H9 (cell line): Measurements from ENCODE around the gene EVPL. TPM values are rescaled to one million over a fixed set of nuclear protein-coding genes. Genes with fewer than 3 reads are reported as not detected.

Experiments used
- DNase-seq: peaks from one replicate; pipeline ENCODE4 v3.0.0-alpha.2; 2017
- H2AFZ ChIP-seq: one replicate; pipeline ENCODE4 v1.6.1; 2013; ENCODE audit warnings: mild to moderate bottlenecking, low read length, control low read depth, moderate library complexity
- H2AK5ac ChIP-seq: 2 replicates; pipeline ENCODE4 v1.6.1; 2013; ENCODE audit warnings: low read length, control low read depth, mixed read lengths; ENCODE audit not compliant: insufficient read length
- H2BK120ac ChIP-seq: one replicate; pipeline ENCODE4 v1.6.1; 2013; ENCODE audit warnings: low read depth, mild to moderate bottlenecking, low read length, control low read depth, inconsistent platforms; ENCODE audit not compliant: poor library complexity, severe bottlenecking
- H2BK12ac ChIP-seq: 2 replicates; pipeline ENCODE4 v1.6.1; 2013; ENCODE audit warnings: low read length, control low read depth, mixed read lengths, low read depth; ENCODE audit not compliant: insufficient read length
- H2BK15ac ChIP-seq: 2 replicates; pipeline ENCODE4 v1.6.1; 2013; ENCODE audit warnings: low read depth, low read length, control low read depth
- H2BK20ac ChIP-seq: one replicate; pipeline ENCODE4 v1.6.1; 2013; ENCODE audit warnings: low read depth, mild to moderate bottlenecking, low read length, control low read depth, inconsistent platforms; ENCODE audit not compliant: poor library complexity, severe bottlenecking
- H2BK5ac ChIP-seq: 2 replicates; pipeline ENCODE4 v1.6.1; 2013; ENCODE audit warnings: low read length, control low read depth, mixed read lengths; ENCODE audit not compliant: insufficient read length
- H3K14ac ChIP-seq: 2 replicates; pipeline ENCODE4 v1.6.1; 2013; ENCODE audit warnings: low read length, control low read depth; ENCODE audit not compliant: insufficient read depth
- H3K18ac ChIP-seq: 2 replicates; pipeline ENCODE4 v1.6.1; 2013; ENCODE audit warnings: low read depth, mild to moderate bottlenecking, mixed read lengths, low read length, control low read depth; ENCODE audit not compliant: insufficient read length
- H3K23ac ChIP-seq: 2 replicates; pipeline ENCODE4 v1.6.1; 2013; ENCODE audit warnings: low read length, control low read depth, mixed read lengths, low read depth; ENCODE audit not compliant: insufficient read length
- H3K23me2 ChIP-seq: 2 replicates; pipeline ENCODE4 v1.6.1; 2013; ENCODE audit warnings: low read depth, mild to moderate bottlenecking, mixed read lengths, low read length, control low read depth; ENCODE audit not compliant: insufficient read length, poor library complexity, severe bottlenecking
- H3K27ac ChIP-seq: 2 replicates; pipeline ENCODE4 v1.5.1; 2013; ENCODE audit warnings: low read length, control low read depth, mixed read lengths, low read depth; ENCODE audit not compliant: insufficient read length
- H3K27me3 ChIP-seq: 2 replicates; pipeline ENCODE4 v1.6.1; 2013; ENCODE audit warnings: low read length, control low read depth, inconsistent platforms; ENCODE audit not compliant: insufficient read depth
- H3K4ac ChIP-seq: 2 replicates; pipeline ENCODE4 v1.6.1; 2013; ENCODE audit warnings: low read depth, mild to moderate bottlenecking, control low read depth, inconsistent platforms, low read length, moderate library complexity
- H3K4me1 ChIP-seq: 2 replicates; pipeline ENCODE4 v1.6.1; 2013; ENCODE audit warnings: low read length, control low read depth, inconsistent platforms; ENCODE audit not compliant: insufficient read depth
- H3K4me2 ChIP-seq: 2 replicates; pipeline ENCODE4 v1.6.1; 2013; ENCODE audit warnings: low read length, control low read depth, mixed read lengths; ENCODE audit not compliant: insufficient read length, insufficient read depth
- H3K56ac ChIP-seq: 2 replicates; pipeline ENCODE4 v1.6.1; 2013; ENCODE audit warnings: low read depth, mild to moderate bottlenecking, mixed read lengths, low read length, control low read depth; ENCODE audit not compliant: insufficient read length
- H3K79me1 ChIP-seq: 2 replicates; pipeline ENCODE4 v1.6.1; 2013; ENCODE audit warnings: low read depth, mild to moderate bottlenecking, moderate library complexity, low read length, control low read depth, inconsistent platforms; ENCODE audit not compliant: insufficient read depth, poor library complexity, severe bottlenecking
- H3K79me2 ChIP-seq: 2 replicates; pipeline ENCODE4 v1.6.1; 2013; ENCODE audit warnings: low read length, control low read depth, inconsistent platforms; ENCODE audit not compliant: insufficient read depth
- H3K9ac ChIP-seq: 2 replicates; pipeline ENCODE4 v1.6.1; 2013; ENCODE audit warnings: low read length, control low read depth, mixed read lengths; ENCODE audit not compliant: insufficient read length; ENCODE audit errors: extremely low read depth
- H3K9me3 ChIP-seq: one replicate; pipeline ENCODE4 v1.6.1; 2013; ENCODE audit warnings: low read depth, low read length, inconsistent platforms; ENCODE audit not compliant: control insufficient read depth
- H3T11ph ChIP-seq: one replicate; pipeline ENCODE4 v1.6.1; 2013; ENCODE audit warnings: mild to moderate bottlenecking, low read length, control low read depth, inconsistent platforms
- H4K20me1 ChIP-seq: one replicate; pipeline ENCODE4 v1.6.1; 2013; ENCODE audit not compliant: control insufficient read depth, insufficient read length, insufficient read depth
- H4K5ac ChIP-seq: 2 replicates; pipeline ENCODE4 v1.6.1; 2013; ENCODE audit warnings: low read depth, mild to moderate bottlenecking, mixed read lengths, low read length, control low read depth; ENCODE audit not compliant: insufficient read length
- H4K8ac ChIP-seq: replicated peaks from 2 replicates; pipeline ENCODE4 v1.6.1; 2013; ENCODE audit warnings: low read length, control low read depth, mixed read lengths, low read depth; ENCODE audit not compliant: insufficient read length
- H4K91ac ChIP-seq: 2 replicates; pipeline ENCODE4 v1.6.1; 2013; ENCODE audit warnings: low read depth, mild to moderate bottlenecking, moderate library complexity, mixed read lengths, low read length, control low read depth; ENCODE audit not compliant: insufficient read length
- H3K27ac Mint-ChIP-seq, 3 experiments: 2 replicates in 2 of 3; 3 replicates in 1 of 3; pipeline ENCODE4 v1.8.0; 2020 to 2021; ENCODE audit warnings: mixed read lengths in 3 of 3, mild to moderate bottlenecking in 1 of 3, moderate library complexity in 1 of 3
- H3K27me3 Mint-ChIP-seq: 2 replicates; pipeline ENCODE4 v1.8.0; 2021; ENCODE audit warnings: low read depth, mild to moderate bottlenecking, moderate library complexity, mixed read lengths
- H3K36me3 Mint-ChIP-seq, 3 experiments: 2 replicates in 2 of 3; 3 replicates in 1 of 3; pipeline ENCODE4 v1.8.0; 2020 to 2021; ENCODE audit warnings: low read depth in 3 of 3, mixed read lengths in 3 of 3; ENCODE audit not compliant: insufficient read depth in 1 of 3
- H3K4me1 Mint-ChIP-seq, 2 experiments: 2 replicates each; pipeline ENCODE4 v1.8.0; 2020; ENCODE audit warnings: mixed read lengths in 2 of 2
- H3K4me3 Mint-ChIP-seq, 2 experiments: 2 replicates in 1 of 2; 3 replicates in 1 of 2; pipeline ENCODE4 v1.8.0; 2020 to 2021; ENCODE audit warnings: mild to moderate bottlenecking in 2 of 2, mixed read lengths in 2 of 2, moderate library complexity in 1 of 2
- H3K9me3 Mint-ChIP-seq, 2 experiments: 2 replicates in 1 of 2; 3 replicates in 1 of 2; pipeline ENCODE4 v1.8.0; 2020; ENCODE audit warnings: mild to moderate bottlenecking in 2 of 2, mixed read lengths in 2 of 2, moderate library complexity in 1 of 2
- CTCF ChIP-seq: fragments of 200-600 bp; sonication (generic); conservative IDR thresholded peaks from 3 replicates; pipeline ENCODE4 v1.8.0; 2021; ENCODE audit warnings: antibody characterized with exemption, mild to moderate bottlenecking
- WGBS: extraction: QIAGEN DNeasy Blood & Tissue Kit; methylation state at CpG from one replicate; pipeline ENCODE4 v1.1.7; 2013; ENCODE audit warnings: missing lambda C conversion rate, low lambda C conversion rate, mixed read lengths; ENCODE audit not compliant: insufficient read length; ENCODE audit errors: extremely low coverage; 5-methylcytosine and 5-hydroxymethylcytosine counted together
- total RNA-seq: library from RNA; stranded (reverse); gene quantifications from 2 replicates; pipeline ENCODE4 v1.2.1, GENCODE V29; 2021

EVPL gene
- total RNA-seq, 1 experiment from 2014 or later, result 0.48 TPM

GRCh38 chr17:75976175-75976848 lies 50.8 kb downstream of the EVPL start:
- H2BK20ac ChIP-seq, result no peak overlapping the region
- H3K4me1 Mint-ChIP-seq, result peaks cover 30 to 33% of the 10 kb centered on the region in 2 experiments

More at GRCh38 chr17:75976175-75976848, 50.8 kb downstream of the EVPL start:
- peaks cover 10 to 38% (median 34%) of the 10 kb centered on the region in 3 experiments; a peak in 6 of 7 replicates for H3K36me3 Mint-ChIP-seq
- Histone ChIP-seq H3K14ac (no peak overlapping the region), H3K23me2 (peaks cover 11% of the 10 kb centered on the region), H3K79me1 (no peaks in the 10 kb centered on the region), H3K23ac (no peak overlapping the region), H3K56ac (no peak overlapping the region), H3K79me2 (no peaks in the 10 kb centered on the region), H2BK12ac (no peak overlapping the region), H3K9me3 (no peaks in the 10 kb centered on the region), H3K18ac (no peak overlapping the region), H3K27ac (no peak overlapping the region), H3K4me2 (no peak overlapping the region), H4K8ac (no peak overlapping the region), H4K20me1 (no peaks in the 10 kb centered on the region), H3K4ac (no peak overlapping the region), H2AK5ac (no peak overlapping the region), H3K4me1 (no peaks in the 10 kb centered on the region), H3T11ph (no peak overlapping the region), H2BK15ac (no peak overlapping the region), H3K27me3 (no peaks in the 10 kb centered on the region), H3K9ac (no peak overlapping the region), H2BK5ac (no peak overlapping the region), H4K91ac (no peak overlapping the region), H2BK120ac (no peak overlapping the region), H2AFZ (no peak overlapping the region), H4K5ac (no peak overlapping the region)
- no peak for DNase-seq
- no peaks in the 10 kb centered on the region for H3K27me3 Mint-ChIP-seq
- 0 out of 7 replicates have a peak overlapping the region, but pooled peaks of 1 of the 3 experiments have one; percentile 15 for H3K27ac Mint-ChIP-seq
- whole genome bisulfite sequencing, result 100% methylated on average over 1 of the region's 9 CpGs
- H3K4me3 Mint-ChIP-seq, result peak overlapping the region; percentile 5 to 22; a peak in 3 of 5 replicates
- no peaks in the 10 kb centered on the region for H3K9me3 Mint-ChIP-seq
- no peak for TF ChIP-seq CTCF
